NCI-H2196 (cell line): ENCODE measurements around the gene AGAP1.

Experiments used
- DNase-seq: peaks from one replicate; lab custom pipeline; 2025; ENCODE audit not compliant: unreplicated experiment; lab: John Stamatoyannopoulos, UW

The AGAP1 gene

DNA sequence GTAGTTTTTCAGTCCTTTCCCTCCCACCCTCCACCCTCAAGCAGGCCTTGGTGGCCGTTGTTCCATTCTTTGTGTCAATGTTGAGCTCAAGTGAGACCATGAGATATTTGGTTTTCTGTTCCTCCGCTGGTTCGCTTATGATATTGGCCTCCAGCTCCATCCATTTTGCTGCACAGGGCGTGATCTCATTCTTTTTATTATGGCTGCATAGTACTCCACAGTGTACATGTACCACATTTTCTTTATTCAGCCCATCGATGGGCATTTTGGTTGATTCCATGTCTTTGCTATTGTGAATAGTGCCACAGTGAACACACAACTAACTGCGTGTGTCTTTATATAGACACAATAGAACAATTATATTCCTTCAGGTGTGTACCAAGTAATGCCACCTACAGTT, 14.1 kb downstream of the AGAP1 start:
- no peak for DNase-seq

DNA sequence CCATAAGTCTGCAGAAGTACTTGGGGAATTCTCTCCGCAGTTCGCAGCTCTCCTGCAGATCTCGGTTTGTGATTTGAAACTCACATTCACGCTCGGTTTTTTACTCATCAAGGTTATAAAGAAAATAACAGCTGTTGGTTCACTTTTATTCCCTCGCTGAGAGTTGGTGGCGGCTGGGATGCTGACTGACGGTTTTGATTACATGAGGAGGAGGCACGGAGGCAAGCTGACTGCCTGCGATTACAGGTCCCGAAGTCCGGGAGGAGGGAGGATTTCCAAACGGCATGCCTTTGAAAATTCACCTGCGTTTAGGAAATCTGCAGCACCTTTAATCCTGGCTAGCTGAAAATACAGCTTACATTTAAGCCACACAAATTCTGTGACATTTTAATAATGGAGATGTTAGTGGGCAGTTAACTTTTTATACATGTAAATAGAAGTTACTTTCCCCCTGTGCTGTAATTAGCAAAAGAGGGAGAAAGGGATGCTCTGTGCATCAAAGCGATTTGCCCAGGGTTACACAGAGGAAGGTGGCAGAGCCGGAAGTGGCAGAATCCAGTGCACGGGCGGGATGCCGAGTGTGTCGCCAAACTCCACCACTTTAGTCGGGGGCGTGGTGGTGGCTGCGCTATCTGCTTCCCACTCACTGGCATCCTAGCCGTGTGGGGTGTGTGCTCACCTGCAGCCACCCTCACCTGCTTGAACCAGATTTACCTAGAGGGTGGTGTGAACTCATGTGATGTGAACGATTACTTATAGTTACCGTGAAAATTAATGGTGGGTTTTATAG, 14.7 kb downstream of the AGAP1 start:
- no peak for DNase-seq

DNA sequence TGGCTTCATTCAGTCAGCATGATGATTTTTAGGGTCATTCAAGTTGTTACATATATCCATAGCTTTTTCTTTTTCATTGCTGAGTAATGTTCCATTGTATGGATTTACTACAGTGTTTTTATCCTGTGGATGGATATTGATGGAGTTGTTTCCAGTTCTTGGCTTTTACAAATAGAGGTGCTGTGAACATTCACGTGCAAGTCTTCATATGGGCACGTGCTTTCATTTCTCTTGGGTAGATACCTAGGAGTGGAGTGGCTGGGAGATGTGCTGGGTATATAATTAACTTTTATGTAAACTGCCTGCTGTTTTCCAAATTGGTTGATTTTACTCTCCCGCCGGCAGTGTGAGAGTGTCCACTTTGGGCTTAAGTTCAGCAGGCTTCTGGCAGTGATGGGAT, 16.5 kb downstream of the AGAP1 start:
- no peak for DNase-seq

DNA sequence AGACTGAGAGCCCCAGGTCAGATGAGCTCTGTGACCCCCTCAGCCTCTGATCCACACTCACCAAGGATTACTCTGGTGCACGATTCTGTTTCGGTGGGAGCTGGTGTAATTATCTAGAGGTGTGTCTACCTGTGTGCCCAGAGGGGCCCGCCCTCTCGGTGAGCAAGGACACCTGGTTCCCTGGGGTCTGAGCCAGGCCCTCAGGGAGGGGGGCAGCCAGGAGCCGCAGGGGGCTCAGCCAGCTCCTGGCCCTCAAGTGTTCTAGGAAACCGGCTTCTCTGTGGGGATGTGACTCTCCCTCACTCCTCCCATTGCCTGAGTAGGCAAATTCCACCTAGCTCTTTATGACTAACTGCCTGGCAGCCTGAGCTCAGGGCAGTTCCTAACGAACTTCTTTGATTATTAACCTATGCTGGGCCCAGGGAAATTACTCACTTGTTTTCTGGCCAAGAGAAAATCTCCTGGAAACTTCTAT, 17.4 kb downstream of the AGAP1 start:
- DNase-seq = no peak

DNA sequence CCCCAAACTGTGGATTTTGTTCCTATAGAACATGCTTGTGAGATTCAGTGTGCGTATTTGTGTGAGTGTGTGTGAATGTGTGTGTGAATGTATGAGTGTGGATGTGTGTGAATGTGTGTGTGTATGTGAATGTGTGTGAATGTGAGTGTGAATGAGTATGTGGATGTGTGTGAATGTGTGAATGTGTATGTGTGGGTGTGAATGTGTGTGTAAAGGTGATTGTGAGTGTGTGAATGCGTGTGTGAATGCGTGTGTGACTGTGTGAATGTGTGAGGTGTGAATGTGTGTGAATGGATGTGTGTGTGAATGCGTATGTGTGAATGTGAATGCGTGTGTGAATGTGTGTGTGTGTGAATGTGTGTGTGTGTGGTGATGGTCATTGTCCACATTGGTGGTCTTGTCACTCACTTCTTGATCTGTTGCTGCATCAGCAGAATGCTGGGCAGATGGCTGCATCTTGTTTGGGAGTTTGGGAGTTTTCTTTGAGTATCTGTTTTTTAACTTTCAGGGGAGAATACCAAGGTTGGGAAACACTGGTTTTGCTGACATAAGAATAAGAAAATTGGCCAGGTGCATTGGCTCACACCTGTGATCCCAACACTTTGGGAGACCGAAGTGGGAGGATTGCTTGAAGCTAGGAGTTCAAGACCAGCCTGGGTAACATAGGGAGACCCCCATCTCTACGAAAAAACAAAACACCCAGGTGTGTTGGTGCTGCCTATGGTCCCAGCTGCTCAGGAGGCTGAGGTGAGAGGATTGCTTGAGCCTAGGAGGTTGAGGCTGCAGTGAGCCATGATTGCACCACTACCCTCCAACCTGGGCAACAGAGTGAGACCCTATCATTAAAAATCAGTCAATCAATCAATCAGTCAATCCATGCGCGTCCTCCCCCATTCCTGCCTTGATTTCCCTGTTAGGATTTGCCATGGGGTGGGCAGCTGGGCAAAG, 18.2 kb downstream of the AGAP1 start:
- no peak for DNase-seq

DNA sequence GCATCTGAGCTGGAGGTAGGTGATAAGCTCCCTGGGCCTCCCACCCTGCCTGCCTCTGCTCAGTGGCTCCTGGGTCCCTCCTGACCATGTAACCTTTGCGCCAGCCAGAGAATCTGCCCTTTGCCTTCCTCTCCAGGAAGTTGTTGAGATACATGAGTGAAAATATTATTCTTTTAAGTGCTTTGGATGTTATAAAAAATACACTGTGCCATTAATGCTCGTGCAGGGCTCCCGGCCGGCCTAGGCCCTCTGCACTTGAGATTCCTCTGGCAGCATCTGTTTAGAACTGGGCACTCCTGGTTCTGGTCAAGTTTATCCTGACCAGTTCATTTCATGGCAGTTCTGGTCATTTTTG, 18.8 kb downstream of the AGAP1 start:
- no peak for DNase-seq

DNA sequence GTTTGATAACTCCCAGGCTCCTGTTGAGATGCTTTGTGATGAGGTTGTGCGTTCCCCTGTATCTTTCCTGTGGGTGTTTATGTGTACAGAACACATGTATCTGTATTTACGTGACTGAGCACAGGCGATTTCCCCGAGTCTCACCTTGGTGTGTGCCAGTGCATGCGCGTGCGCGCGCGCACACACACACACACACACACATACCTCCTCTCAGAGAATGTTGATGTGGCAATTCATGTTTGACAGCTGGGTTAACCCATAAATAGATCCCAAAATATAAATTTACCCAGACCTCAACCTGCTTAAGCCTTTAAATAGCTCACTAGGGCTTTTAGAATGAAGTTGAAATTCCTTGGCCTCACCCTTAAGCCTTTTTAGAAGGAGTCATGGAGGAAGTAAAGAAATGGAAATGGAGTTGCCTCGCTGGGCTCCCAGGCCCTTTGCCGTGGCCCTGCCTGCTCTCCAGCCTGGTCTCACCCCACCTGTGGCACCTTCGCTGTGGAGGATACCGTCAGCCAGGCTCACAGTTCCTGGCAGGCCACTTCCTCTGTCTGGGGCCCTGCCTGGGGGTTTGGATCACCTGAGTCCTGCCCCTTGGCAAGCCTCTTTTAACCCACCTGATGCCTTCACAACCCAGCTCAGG, 20.3 kb downstream of the AGAP1 start:
- DNase-seq = no peak

DNA sequence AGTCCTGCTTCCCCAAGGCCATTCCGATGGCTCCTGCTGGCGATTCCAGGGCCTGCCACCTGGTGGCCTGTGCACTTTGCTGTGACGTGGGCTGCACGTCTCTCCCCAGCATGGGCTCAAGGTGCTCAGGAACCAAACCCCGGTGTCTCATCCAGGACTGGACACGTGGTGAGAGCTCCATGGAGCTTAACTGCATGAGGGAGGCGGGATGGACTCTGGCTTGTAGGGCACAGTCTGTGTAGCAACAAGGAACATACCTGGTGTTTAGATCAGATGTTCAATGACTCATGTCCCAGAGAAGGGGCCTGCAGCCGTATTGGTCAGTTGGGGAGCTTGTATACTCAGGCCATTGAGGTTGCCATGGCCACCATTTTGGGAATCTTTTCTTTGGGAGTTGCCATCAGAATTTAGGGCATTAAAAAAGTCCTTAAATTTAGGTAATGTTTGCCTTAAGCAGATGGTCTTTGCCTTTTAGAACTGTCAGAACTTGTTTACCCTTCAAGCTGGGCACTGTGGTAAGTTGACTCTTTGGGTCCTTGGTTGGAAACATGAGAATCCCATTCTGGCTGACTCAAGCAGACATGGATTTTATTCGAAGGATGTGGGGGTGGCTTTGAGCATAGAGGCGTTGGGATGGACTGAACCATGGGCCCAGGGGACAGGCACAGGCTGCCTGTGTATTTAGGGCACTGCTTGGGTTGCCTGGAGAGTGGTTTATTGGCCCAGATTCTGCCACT, 21.0 kb downstream of the AGAP1 start:
- DNase-seq = no peak

DNA sequence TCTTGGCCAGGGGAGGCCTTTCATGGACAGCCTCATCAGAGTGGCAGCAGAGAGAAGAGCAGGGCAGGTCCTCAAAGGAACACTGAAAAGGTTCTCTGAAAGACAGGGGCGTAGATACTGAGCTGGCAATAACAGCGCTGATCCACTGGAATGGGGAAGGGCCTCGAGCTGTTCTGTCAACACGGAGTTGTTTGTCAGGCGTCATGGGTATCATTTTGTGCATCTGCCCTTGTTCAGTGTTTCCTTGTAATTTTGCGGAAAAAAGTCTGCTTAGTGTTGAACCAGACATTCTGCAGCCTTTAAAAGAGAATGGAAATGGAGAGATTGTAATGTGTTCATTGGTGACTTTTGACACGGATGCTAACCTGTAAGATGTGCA, 21.5 kb downstream of the AGAP1 start:
- no peak for DNase-seq

DNA sequence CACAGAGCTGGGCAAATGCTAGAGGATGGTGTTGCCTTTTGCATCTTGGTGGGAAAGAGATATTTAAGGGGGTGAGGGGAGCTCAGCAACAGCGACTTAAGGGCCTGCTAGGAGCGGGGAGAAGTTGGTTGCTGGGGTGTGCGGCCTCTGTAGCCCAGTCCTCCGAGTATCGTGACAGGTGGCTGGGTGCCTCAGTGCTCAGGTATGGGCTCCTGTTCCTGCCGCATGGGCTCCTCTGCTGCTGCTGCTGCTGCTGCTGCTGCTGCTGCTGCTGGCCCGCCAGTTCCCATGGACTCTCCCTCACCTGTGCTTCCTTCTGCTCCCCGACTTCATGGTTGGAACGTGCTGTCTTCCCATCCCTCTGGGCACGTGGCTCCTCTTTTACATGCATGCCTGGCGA, 22.0 kb downstream of the AGAP1 start:
- DNase-seq = no peak

DNA sequence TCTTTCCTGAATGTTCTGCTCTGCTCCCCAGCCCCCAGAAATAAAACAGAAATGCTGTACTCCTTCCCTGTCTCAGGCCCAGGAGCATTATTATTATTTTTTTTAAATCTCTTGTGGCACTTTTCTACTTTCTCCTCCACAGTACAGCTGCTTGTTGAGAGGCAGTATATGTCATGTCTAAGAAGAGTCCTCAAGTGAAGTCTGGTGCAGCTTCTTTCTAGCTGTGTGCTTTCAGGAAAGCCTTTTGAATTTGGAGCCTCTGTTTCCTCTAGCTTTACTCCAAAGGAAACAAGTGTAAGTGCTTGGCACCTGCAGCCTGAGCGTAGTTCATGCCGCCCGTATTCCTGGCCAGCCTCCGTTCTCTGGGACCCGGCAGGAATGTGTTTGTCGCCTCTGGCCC, 22.4 kb downstream of the AGAP1 start:
- DNase-seq = no peak

DNA sequence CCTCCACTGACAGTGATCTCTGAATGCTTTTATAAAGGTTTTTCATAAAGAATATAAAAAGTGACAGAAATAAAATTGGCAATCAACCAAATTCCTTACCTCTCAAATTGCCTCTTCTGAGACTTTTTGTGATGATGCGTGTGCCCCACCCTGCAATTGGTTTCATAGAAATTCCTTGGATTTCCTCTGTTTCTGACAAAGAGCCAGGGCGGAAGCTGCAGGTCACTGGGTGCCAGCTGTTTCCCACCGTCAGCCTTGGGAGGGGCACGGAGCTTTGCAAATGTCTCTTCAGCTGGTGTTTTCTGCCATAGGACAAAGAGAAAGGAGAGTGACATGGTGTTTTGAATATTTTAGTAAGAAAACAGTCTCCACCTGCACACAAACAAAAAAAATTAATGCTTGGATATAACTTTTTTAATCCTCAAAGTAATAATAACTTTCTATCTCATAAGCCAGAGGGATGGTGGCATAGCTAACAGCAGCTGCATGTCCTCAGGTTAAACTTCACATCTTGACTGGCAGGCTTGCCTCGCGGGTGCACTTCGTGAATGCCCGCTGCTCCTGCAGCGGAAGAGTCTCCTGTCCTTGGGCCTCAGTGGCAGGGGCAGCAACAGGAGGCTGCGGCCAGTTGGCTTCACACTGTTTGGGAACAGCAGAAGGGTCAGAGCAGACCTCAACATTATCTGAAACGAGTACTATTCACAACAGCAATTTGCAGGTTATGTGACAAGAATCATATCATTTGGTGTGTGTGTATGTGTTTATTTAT, 24.7 kb downstream of the AGAP1 start:
- no peak for DNase-seq

DNA sequence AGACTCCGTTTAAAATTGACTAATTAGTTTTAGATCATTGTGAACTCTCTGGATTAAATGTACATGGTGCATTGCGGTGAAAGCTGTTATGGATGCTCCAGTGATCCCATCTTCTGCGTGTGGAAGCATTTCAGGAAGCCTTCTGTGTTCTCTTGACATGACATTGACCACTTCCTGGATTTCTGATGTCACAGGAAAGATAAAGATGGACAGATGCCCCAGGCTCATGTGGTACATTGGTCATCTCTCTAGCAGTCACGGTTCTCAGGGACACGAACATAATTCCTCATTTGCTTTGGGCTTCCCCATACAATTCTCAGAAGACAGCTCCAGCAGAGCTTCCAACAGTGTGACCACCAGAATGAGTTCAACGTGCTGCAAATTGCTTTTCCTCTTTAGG, 26.9 kb downstream of the AGAP1 start:
- no peak for DNase-seq

DNA sequence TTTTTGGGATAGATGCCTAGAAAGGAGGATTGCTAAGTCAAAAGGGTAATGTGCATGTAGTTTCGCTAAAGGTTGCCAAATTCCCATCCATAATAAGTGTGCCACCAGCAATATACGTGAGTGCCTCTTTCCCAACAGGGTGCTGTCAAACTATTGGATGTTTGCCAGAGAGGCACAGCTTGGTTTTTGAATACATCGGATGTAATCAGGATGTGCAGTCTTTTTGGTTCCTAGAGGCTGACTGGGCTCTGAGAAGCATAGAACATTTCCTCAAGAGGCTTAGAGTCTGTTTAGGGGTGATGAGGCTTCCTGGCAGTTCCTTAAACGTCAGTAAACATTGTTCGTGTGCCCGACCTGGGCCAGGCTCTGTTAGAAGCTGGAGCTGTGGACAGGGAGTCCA, 28.0 kb downstream of the AGAP1 start:
- peak; percentile 29 for DNase-seq

DNA sequence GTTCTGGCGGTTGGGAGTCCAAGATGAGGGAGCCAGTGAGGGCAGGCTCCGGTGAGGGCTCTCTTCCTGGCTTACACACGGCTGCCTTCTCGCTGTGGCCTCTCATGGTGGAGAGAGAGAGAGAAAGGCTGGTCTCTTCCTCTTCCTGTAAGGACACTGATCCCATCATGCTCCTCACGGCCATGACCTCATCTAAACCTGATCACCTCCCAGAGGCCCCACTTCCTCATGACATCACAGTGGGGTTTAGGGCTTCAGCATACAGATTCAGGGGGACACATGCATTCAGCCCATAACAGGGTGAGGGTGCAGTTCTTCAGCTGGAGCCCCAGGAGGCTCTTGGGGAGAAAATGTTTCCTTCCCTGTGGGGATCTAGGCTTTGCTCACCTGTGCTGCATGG, 29.2 kb downstream of the AGAP1 start:
- no peak for DNase-seq

DNA sequence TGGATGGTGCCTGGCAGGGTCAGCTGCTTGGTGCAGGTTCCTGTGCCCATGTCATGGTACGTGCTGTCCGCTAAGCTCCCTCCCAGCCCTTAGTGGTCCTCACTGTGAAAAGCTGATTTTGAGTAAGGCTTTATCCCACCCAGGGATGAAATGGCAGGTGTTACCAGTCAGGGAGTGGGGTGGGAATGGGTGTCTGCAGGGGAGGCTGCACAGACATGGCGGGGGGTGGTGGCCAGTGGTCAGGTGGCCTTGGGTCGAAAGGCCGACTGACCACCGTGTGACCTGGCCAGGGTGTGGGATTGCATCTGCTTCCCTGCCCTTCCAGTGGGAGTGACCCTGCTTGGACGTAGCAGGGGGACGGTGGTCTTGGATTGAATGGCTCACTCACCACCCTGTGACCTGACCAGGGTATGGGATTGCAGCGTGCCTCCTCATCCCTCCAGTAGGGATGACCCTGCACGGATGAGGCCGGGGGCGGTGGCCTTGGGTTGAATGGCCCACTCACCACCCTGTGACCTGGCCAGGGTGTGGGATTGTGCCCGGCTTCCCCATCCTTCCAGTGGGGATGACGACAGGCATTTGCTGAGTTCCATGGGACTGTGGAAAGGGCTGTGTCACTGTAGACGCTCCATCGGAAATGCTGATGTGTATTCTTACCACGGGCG, 29.8 kb downstream of the AGAP1 start:
- no peak for DNase-seq

DNA sequence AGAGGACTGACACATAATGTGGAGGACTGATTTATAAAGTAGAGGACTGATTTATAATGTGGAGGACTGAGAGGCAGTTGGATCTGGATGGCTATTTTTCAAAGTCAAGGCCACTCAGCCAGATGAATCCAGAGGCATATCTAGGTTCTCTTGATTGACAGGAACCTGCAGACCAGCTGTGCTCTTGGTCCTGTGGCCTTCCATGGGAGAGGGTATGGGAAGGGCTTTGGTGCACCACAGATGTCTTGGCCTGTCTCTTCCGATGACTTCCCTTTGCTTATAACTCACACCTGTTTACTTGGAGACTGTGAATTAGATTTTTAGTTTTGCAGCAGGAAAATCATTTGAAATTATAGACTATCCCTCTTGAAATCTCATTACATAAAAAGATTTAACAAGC, 32.3 kb downstream of the AGAP1 start:
- DNase-seq = no peak

DNA sequence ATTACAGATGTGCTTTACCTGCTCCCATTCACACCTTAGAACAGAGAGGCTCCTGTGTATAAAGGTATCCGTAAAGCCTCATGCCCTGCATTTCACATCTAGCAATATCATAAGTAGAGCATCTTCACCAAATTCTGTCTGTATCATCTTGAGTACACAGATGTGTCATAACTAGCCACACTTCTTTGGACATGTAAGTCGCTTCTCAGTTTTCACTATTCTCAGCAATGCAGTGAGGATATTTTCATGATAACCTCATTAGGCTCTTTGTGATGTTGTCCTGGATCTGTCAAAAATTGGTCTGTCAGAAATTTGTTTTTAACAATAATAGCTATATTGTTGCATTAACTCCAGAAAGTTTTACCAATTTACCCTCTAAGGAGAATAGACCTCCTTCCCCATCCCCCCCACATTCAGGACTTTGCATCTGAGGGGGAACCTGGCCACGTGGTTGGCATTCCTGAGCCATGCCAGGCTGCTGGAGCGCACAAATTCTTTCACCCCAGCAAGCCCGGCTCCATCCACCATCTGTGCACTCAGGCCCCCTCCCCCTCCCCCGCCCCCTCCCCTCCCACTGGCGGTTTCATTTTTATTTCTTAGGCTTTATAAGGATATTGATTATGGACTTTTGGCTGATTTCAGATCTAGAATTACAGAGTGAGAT, 34.1 kb downstream of the AGAP1 start:
- DNase-seq = no peak

DNA sequence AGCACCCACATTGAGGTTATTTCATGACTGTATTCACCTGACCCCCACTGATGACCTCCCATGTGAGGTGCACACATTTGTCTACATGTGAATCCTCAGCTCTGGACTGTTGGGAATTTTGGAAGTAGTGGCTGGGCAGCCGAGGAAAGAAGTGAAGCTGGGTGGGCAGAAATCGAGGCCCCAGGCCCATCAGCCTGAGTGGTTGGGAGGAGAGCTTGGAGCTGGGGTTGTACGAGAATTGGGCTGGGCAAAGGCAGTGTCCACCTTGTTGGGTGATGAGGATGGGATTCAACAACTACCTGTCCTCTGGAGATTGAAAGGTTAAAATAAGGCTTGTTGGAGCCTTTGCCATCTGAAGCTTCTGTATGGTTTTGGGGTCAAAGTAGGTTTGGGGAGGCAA, 35.8 kb downstream of the AGAP1 start:
- no peak for DNase-seq
